Measurements from ENCODE around the gene NXPH3.

NXPH3 gene

GRCh38 chr17:49590874-49591273 lies 15.2 kb downstream of the NXPH3 start:
- Histone ChIP-seq H3K9me2 (replicated peaks; ENCODE audit: low read depth, low read length) (no peaks in the 10 kb centered on the region), H3K27me3 (ENCODE audit: insufficient read depth, low read length, poor library complexity, severe bottlenecking) (no peaks in the 10 kb centered on the region), H3K9me3 (ENCODE audit: insufficient read depth, low read depth, low read length) (no peaks in the 10 kb centered on the region), H3K4me2 (ENCODE audit: low read depth, low read length, poor library complexity, severe bottlenecking) (no peak overlapping the region), H3K9ac (ENCODE audit: low read depth, low read length, poor library complexity, severe bottlenecking) (no peak overlapping the region), H3K4me1 (ENCODE audit: insufficient read depth, low read length, poor library complexity, severe bottlenecking) (peaks cover 1% of the 10 kb centered on the region), H3K79me2 (ENCODE audit: insufficient read depth, low read length) (no peaks in the 10 kb centered on the region), H3K4me3 (ENCODE audit: low read length, poor library complexity, severe bottlenecking) (no peak overlapping the region), H3K36me3 (ENCODE audit: insufficient read depth, low read length) (no peaks in the 10 kb centered on the region), H3F3A (ENCODE audit: low read depth) (no peaks in the 10 kb centered on the region), H2AFZ (ENCODE audit: low read length) (no peak overlapping the region), H4K20me1 (ENCODE audit: insufficient read depth, low read length, poor library complexity, severe bottlenecking) (no peaks in the 10 kb centered on the region)
- TF ChIP-seq EZH2phosphoT487 (IDR thresholded peaks at IDR 0.05; ENCODE audit: borderline replicate concordance) (no peak), CTCF (conservative IDR thresholded peaks at IDR 0.05; ENCODE audit: low read length) (no peak)

GRCh38 chr17:49592263-49592662 lies 16.6 kb downstream of the NXPH3 start:
- Histone ChIP-seq H3K9me3 (ENCODE audit: insufficient read depth, low read depth, low read length) (no peaks in the 10 kb centered on the region), H3K9ac (ENCODE audit: low read depth, low read length, poor library complexity, severe bottlenecking) (no peak overlapping the region), H3K9me2 (replicated peaks; ENCODE audit: low read depth, low read length) (no peaks in the 10 kb centered on the region), H3K4me3 (ENCODE audit: low read length, poor library complexity, severe bottlenecking) (no peak overlapping the region), H3F3A (ENCODE audit: low read depth) (peaks cover 8% of the 10 kb centered on the region; the same call in 1 of the 2 replicates), H3K27me3 (ENCODE audit: insufficient read depth, low read length, poor library complexity, severe bottlenecking) (no peaks in the 10 kb centered on the region), H3K4me1 (ENCODE audit: insufficient read depth, low read length, poor library complexity, severe bottlenecking) (peaks cover 15% of the 10 kb centered on the region), H2AFZ (ENCODE audit: low read length) (no peak overlapping the region), H4K20me1 (ENCODE audit: insufficient read depth, low read length, poor library complexity, severe bottlenecking) (no peaks in the 10 kb centered on the region), H3K4me2 (ENCODE audit: low read depth, low read length, poor library complexity, severe bottlenecking) (no peak overlapping the region), H3K79me2 (ENCODE audit: insufficient read depth, low read length) (no peaks in the 10 kb centered on the region), H3K36me3 (ENCODE audit: insufficient read depth, low read length) (no peaks in the 10 kb centered on the region)
- no peak for TF ChIP-seq EZH2phosphoT487 (IDR thresholded peaks at IDR 0.05; ENCODE audit: borderline replicate concordance)
- no peak for TF ChIP-seq CTCF (conservative IDR thresholded peaks at IDR 0.05; ENCODE audit: low read length)

GRCh38 chr17:49595328-49595727 lies 19.7 kb downstream of the NXPH3 start:
- Histone ChIP-seq H2AFZ (ENCODE audit: low read length) (no peak overlapping the region), H3K4me3 (ENCODE audit: low read length, poor library complexity, severe bottlenecking) (no peak overlapping the region), H3K9ac (ENCODE audit: low read depth, low read length, poor library complexity, severe bottlenecking) (no peak overlapping the region), H3K9me3 (ENCODE audit: insufficient read depth, low read depth, low read length) (no peaks in the 10 kb centered on the region), H3K79me2 (ENCODE audit: insufficient read depth, low read length) (no peaks in the 10 kb centered on the region), H3K36me3 (ENCODE audit: insufficient read depth, low read length) (peaks cover 25% of the 10 kb centered on the region; the same call in 1 of the 2 replicates), H3K27me3 (ENCODE audit: insufficient read depth, low read length, poor library complexity, severe bottlenecking) (no peaks in the 10 kb centered on the region), H3K9me2 (replicated peaks; ENCODE audit: low read depth, low read length) (no peaks in the 10 kb centered on the region), H3K4me2 (ENCODE audit: low read depth, low read length, poor library complexity, severe bottlenecking) (no peak overlapping the region), H4K20me1 (ENCODE audit: insufficient read depth, low read length, poor library complexity, severe bottlenecking) (no peaks in the 10 kb centered on the region), H3K4me1 (ENCODE audit: insufficient read depth, low read length, poor library complexity, severe bottlenecking) (peaks cover 27% of the 10 kb centered on the region), H3F3A (ENCODE audit: low read depth) (peaks cover 8% of the 10 kb centered on the region; the same call in 1 of the 2 replicates)
- TF ChIP-seq EZH2phosphoT487 (IDR thresholded peaks at IDR 0.05; ENCODE audit: borderline replicate concordance) (no peak), CTCF (conservative IDR thresholded peaks at IDR 0.05; ENCODE audit: low read length) (no peak)

Measured in Loucy (cell line).